H1 (cell line): ENCODE results near the gene WWC2. TPM values are rescaled to one million over a fixed set of nuclear protein-coding genes. Genes with fewer than 3 reads are reported as not detected.

Experiments used
- CTCF ChIA-PET: fragments of 300-600 bp; sonication (Branson Sonifier 250); formaldehyde crosslinking; loops from one replicate; lab custom pipeline; 2021; ENCODE audit not compliant: partially characterized antibody; lab: Charles Lee
- POLR2A ChIA-PET: fragments of 300-600 bp; sonication (Branson Sonifier 250); formaldehyde crosslinking; loops from one replicate; lab custom pipeline; 2021; ENCODE audit warnings: inconsistent platforms; ENCODE audit not compliant: partially characterized antibody; lab: Charles Lee
- DNase-seq, 2 experiments: peaks; one replicate each; pipeline versions ENCODE4 v3.0.0 to v3.0.0-alpha.2; 2010 to 2022; ENCODE audit warnings: low spot score in 2 of 2, low read depth in 1 of 2, mixed read lengths in 1 of 2
- FAIRE-seq: peaks from 2 replicates; lab custom pipeline; 2011; peaks lifted over from hg19 to GRCh38; lab: Jason Lieb, UNC
- H2AFZ ChIP-seq: 2 replicates; pipeline ENCODE4 v1.8.1; 2012; ENCODE audit warnings: low read length, inconsistent platforms
- H2AK5ac ChIP-seq: 2 replicates; pipeline ENCODE4 v1.6.1; 2013; ENCODE audit warnings: low read depth, low read length
- H2BK120ac ChIP-seq: replicated peaks from 2 replicates; pipeline ENCODE3; 2013; ENCODE audit warnings: low read depth, low read length, inconsistent platforms
- H2BK12ac ChIP-seq: 2 replicates; pipeline ENCODE4 v1.6.1; 2013; ENCODE audit warnings: low read depth, low read length
- H2BK15ac ChIP-seq: 2 replicates; pipeline ENCODE4 v1.6.1; 2013; ENCODE audit warnings: low read length
- H2BK20ac ChIP-seq: 2 replicates; pipeline ENCODE4 v1.6.1; 2013; ENCODE audit warnings: low read length
- H2BK5ac ChIP-seq: 2 replicates; pipeline ENCODE4 v1.6.1; 2013; ENCODE audit warnings: low read depth, low read length
- H3K14ac ChIP-seq: 2 replicates; pipeline ENCODE4 v1.6.1; 2013; ENCODE audit warnings: inconsistent platforms; ENCODE audit not compliant: insufficient read length
- H3K18ac ChIP-seq: 2 replicates; pipeline ENCODE4 v1.6.1; 2013; ENCODE audit warnings: low read length; ENCODE audit errors: extremely low read depth
- H3K23ac ChIP-seq: 2 replicates; pipeline ENCODE4 v1.6.1; 2013; ENCODE audit warnings: inconsistent platforms; ENCODE audit not compliant: insufficient read length
- H3K23me2 ChIP-seq: 2 replicates; pipeline ENCODE4 v1.6.1; 2013; ENCODE audit warnings: low read depth, low read length
- H3K27ac ChIP-seq: 2 replicates; pipeline ENCODE4 v1.6.1; 2011; ENCODE audit warnings: low read depth, low read length, inconsistent platforms
- H3K27me3 ChIP-seq, 4 experiments: replicated peaks in 1 of 4; 1 replicate in 1 of 4; 2 replicates in 3 of 4; pipeline versions ENCODE4 v1.6.1 to v1.8.1; 2011 to 2013; ENCODE audit warnings: low read length in 3 of 4, mild to moderate bottlenecking in 3 of 4, inconsistent platforms in 2 of 4, mixed read lengths in 2 of 4, moderate library complexity in 1 of 4; ENCODE audit not compliant: control insufficient read depth in 3 of 4, insufficient read depth in 3 of 4; ENCODE audit errors: extremely low read depth in 1 of 4
- H3K36me3 ChIP-seq, 4 experiments: 2 replicates each; pipeline versions ENCODE4 v1.6.1 to v1.8.1; 2011 to 2013; ENCODE audit warnings: mild to moderate bottlenecking in 4 of 4, low read length in 3 of 4, moderate library complexity in 2 of 4, control low read depth in 1 of 4, inconsistent platforms in 1 of 4; ENCODE audit not compliant: insufficient read depth in 4 of 4, control insufficient read depth in 2 of 4
- H3K4ac ChIP-seq: replicated peaks from 2 replicates; pipeline ENCODE3; 2013; ENCODE audit warnings: low read length, low read depth, mixed read lengths, inconsistent platforms; ENCODE audit not compliant: insufficient read length
- H3K4me1 ChIP-seq, 4 experiments: replicated peaks in 1 of 4; 1 replicate in 1 of 4; 2 replicates in 3 of 4; pipeline versions ENCODE4 v1.6.1 to v1.8.1; 2011 to 2013; ENCODE audit warnings: low read length in 3 of 4, inconsistent platforms in 2 of 4, mixed read lengths in 1 of 4; ENCODE audit not compliant: insufficient read depth in 4 of 4, control insufficient read depth in 3 of 4
- H3K4me2 ChIP-seq, 2 experiments: 2 replicates each; pipeline versions ENCODE4 v1.6.1 to v1.8.1; 2011 to 2013; ENCODE audit warnings: low read depth in 2 of 2, low read length in 2 of 2, control low read depth in 1 of 2, inconsistent platforms in 1 of 2, mild to moderate bottlenecking in 1 of 2; ENCODE audit not compliant: insufficient read depth in 1 of 2
- H3K4me3 ChIP-seq, 4 experiments: fragments of 200-600, 300-600 bp in 1 of 4; sonication (generic), shearing (Covaris generic), sonication (Bioruptor Twin) in 1 of 4; 2 replicates each; pipeline versions ENCODE4 v1.5.1 to v1.8.1; 2011 to 2016; ENCODE audit warnings: low read length in 4 of 4, low read depth in 3 of 4, control low read depth in 2 of 4, inconsistent platforms in 2 of 4, mild to moderate bottlenecking in 2 of 4, mixed read lengths in 1 of 4, moderate library complexity in 1 of 4; ENCODE audit not compliant: insufficient read depth in 2 of 4; ENCODE audit errors: extremely low read depth in 1 of 4
- H3K56ac ChIP-seq: replicated peaks from 2 replicates; pipeline ENCODE3; 2013; ENCODE audit warnings: low read depth, mild to moderate bottlenecking, mixed read lengths, low read length, inconsistent platforms; ENCODE audit not compliant: insufficient read length
- H3K79me1 ChIP-seq: 2 replicates; pipeline ENCODE4 v1.6.1; 2013; ENCODE audit warnings: low read depth, low read length, control low read depth
- H3K79me2 ChIP-seq, 2 experiments: 2 replicates each; pipeline versions ENCODE4 v1.6.1 to v1.8.1; 2012 to 2013; ENCODE audit warnings: low read length in 2 of 2, mild to moderate bottlenecking in 2 of 2, inconsistent platforms in 1 of 2; ENCODE audit not compliant: insufficient read depth in 2 of 2, control insufficient read depth in 1 of 2
- H3K9ac ChIP-seq, 4 experiments: replicated peaks in 1 of 4; 1 replicate in 1 of 4; 2 replicates in 3 of 4; pipeline versions ENCODE4 v1.6.1 to v1.8.1; 2011 to 2013; ENCODE audit warnings: low read depth in 3 of 4, low read length in 3 of 4, control low read depth in 2 of 4, mild to moderate bottlenecking in 2 of 4, moderate library complexity in 2 of 4, inconsistent platforms in 1 of 4; ENCODE audit errors: extremely low read depth in 1 of 4
- H3K9me3 ChIP-seq, 2 experiments: 2 replicates each; pipeline versions ENCODE4 v1.6.1 to v1.8.1; 2012 to 2013; ENCODE audit warnings: mild to moderate bottlenecking in 2 of 2, moderate library complexity in 2 of 2, control low read depth in 1 of 2, inconsistent platforms in 1 of 2, low read depth in 1 of 2, low read length in 1 of 2, mixed read lengths in 1 of 2; ENCODE audit not compliant: insufficient read depth in 2 of 2
- H4K20me1 ChIP-seq, 2 experiments: replicated peaks in 1 of 2; 2 replicates each; pipeline versions ENCODE3 to v1.8.1; 2011 to 2013; ENCODE audit warnings: inconsistent platforms in 2 of 2, low read length in 2 of 2, mild to moderate bottlenecking in 1 of 2; ENCODE audit not compliant: insufficient read depth in 2 of 2, control insufficient read depth in 1 of 2
- H4K5ac ChIP-seq: 2 replicates; pipeline ENCODE4 v1.6.1; 2013; ENCODE audit warnings: low read length, low read depth, mixed read lengths, inconsistent platforms; ENCODE audit not compliant: insufficient read length
- H4K8ac ChIP-seq: 2 replicates; pipeline ENCODE4 v1.8.0; 2013; ENCODE audit warnings: mild to moderate bottlenecking, moderate library complexity, low read length, inconsistent platforms; ENCODE audit not compliant: insufficient read depth; ENCODE audit errors: extremely low read depth
- H4K91ac ChIP-seq: replicated peaks from 2 replicates; pipeline ENCODE3; 2013; ENCODE audit warnings: low read length, mixed read lengths, inconsistent platforms; ENCODE audit not compliant: insufficient read length
- CHD1 ChIP-seq: IDR thresholded peaks from 2 replicates; pipeline ENCODE4 v1.6.1; 2012; ENCODE audit warnings: low read depth, low read length, improper control_type of control experiment
- CTBP2 ChIP-seq: IDR thresholded peaks from 2 replicates; pipeline ENCODE4 v1.7.0; 2011; ENCODE audit warnings: borderline replicate concordance, mild to moderate bottlenecking, moderate library complexity, mixed read lengths, low read length; ENCODE audit not compliant: insufficient read depth, insufficient read length
- E2F6 ChIP-seq: IDR thresholded peaks from 2 replicates; pipeline ENCODE4 v1.6.1; 2012; ENCODE audit warnings: inconsistent platforms
- EP300 ChIP-seq, 2 experiments: IDR thresholded peaks; 1 replicate in 1 of 2; 2 replicates in 1 of 2; pipeline ENCODE4 v1.6.1; 2011 to 2012; ENCODE audit warnings: low read depth in 2 of 2, low read length in 2 of 2, mild to moderate bottlenecking in 2 of 2, borderline replicate concordance in 1 of 2, inconsistent platforms in 1 of 2, moderate library complexity in 1 of 2
- GABPA ChIP-seq: IDR thresholded peaks from 2 replicates; pipeline ENCODE4 v1.6.1; 2011; ENCODE audit warnings: mild to moderate bottlenecking, low read length, moderate library complexity, borderline replicate concordance; ENCODE audit not compliant: insufficient read depth
- GTF2F1 ChIP-seq: IDR thresholded peaks from 2 replicates; pipeline ENCODE4 v1.6.1; 2012; ENCODE audit warnings: low read depth, low read length, improper control_type of control experiment, borderline replicate concordance
- PHF8 ChIP-seq: fragments of 200-600 bp; sonication (generic); conservative IDR thresholded peaks from 2 replicates; pipeline ENCODE4 v1.7.1; 2012; ENCODE audit warnings: low read depth, mild to moderate bottlenecking, inconsistent platforms, low read length, moderate library complexity
- RFX5 ChIP-seq: IDR thresholded peaks from 2 replicates; pipeline ENCODE4 v1.6.1; 2011; ENCODE audit warnings: low read depth, low read length, improper control_type of control experiment, borderline replicate concordance
- SIRT6 ChIP-seq: IDR thresholded peaks from one replicate; pipeline ENCODE4 v1.7.1; 2012; ENCODE audit warnings: low read length, inconsistent platforms
- SP2 ChIP-seq: IDR thresholded peaks from 2 replicates; pipeline ENCODE4 v1.6.1; 2012; ENCODE audit warnings: mild to moderate bottlenecking, low read length, inconsistent platforms
- SUZ12 ChIP-seq: fragments of 200-600 bp; sonication (generic); IDR thresholded peaks from 2 replicates; pipeline ENCODE4 v1.6.1; 2012; ENCODE audit warnings: mild to moderate bottlenecking, inconsistent platforms, low read length, moderate library complexity, mixed read lengths
- USF2 ChIP-seq: IDR thresholded peaks from 2 replicates; pipeline ENCODE4 v1.6.1; 2011; ENCODE audit warnings: low read length, improper control_type of control experiment
- WGBS, 2 experiments: shearing (Covaris generic) in 1 of 2; methylation state at CpG; one replicate each; pipeline versions ENCODE4 v1.1.6 to v1.1.7; 2013 to 2015; ENCODE audit warnings: low lambda C conversion rate in 2 of 2, mixed read lengths in 2 of 2, inconsistent platforms in 1 of 2, low coverage in 1 of 2, missing lambda C conversion rate in 1 of 2; ENCODE audit not compliant: insufficient replicate concordance in 2 of 2, insufficient coverage in 1 of 2, insufficient read length in 1 of 2; ENCODE audit errors: extremely low coverage in 1 of 2, missing lambda C conversion rate in 1 of 2; 5-methylcytosine and 5-hydroxymethylcytosine counted together
- polyA plus RNA-seq, 7 experiments: library from polyadenylated mRNA; depleted of rRNA in 3 of 7; stranded (reverse) in 5 of 7; unstranded in 2 of 7; fragments of >200 nt in 5 of 7; fragments of 200-250 nt in 2 of 7; gene quantifications; 1 replicate in 5 of 7; 2 replicates in 1 of 7; 4 replicates in 1 of 7; pipeline versions ENCODE4 v1.2.1 to v1.2.3, GENCODE V29; 2011 to 2013; ENCODE audit warnings: missing spikeins in 2 of 7, mixed read lengths in 2 of 7
- total RNA-seq: library from RNA; stranded (reverse); fragmentation: NEBNext Ultra II Directional; extraction: Animal tissue kit (Norgen Biotek cat#: 25700); gene quantifications from 2 replicates; pipeline ENCODE4 v1.2.1, GENCODE V29; 2021

WWC2 gene
- total and polyA plus RNA-seq, 2 of the 8 experiments (the other 6 are each of a cell fraction or from before 2014, with no cell fraction given) = 17.6 to 135 TPM

GRCh38 chr4:183266371-183266770, 167.3 kb downstream of the WWC2 start:
- Histone ChIP-seq H3K23me2 (no peaks in the 10 kb centered on the region), H2BK20ac (no peak overlapping the region), H3K4me2 (no peak overlapping the region), H3K36me3 (peaks cover 13 to 71% (median 47%) of the 10 kb centered on the region in 4 experiments), H4K8ac (no peak overlapping the region), H3K27me3 (no peaks in the 10 kb centered on the region), H3K4me1 (peaks cover 0 to 11% (median 2%) of the 10 kb centered on the region in 4 experiments; a peak in 3 of 7 replicates), H2BK15ac (no peak overlapping the region), H2BK5ac (no peak overlapping the region), H3K27ac (no peak overlapping the region), H4K5ac (no peak overlapping the region), H3K79me2 (no peaks in the 10 kb centered on the region), H2AFZ (no peak overlapping the region), H3K4me3 (no peak overlapping the region), H3K14ac (no peak overlapping the region), H3K4ac (no peak overlapping the region), H3K79me1 (no peaks in the 10 kb centered on the region; the same call in 1 of the 2 replicates), H4K91ac (no peak overlapping the region), H2AK5ac (no peak overlapping the region), H3K9ac (no peak overlapping the region), H2BK120ac (no peak overlapping the region), H3K9me3 (no peaks in the 10 kb centered on the region), H2BK12ac (no peak overlapping the region), H3K18ac (no peak overlapping the region), H4K20me1 (peaks cover 0 to 2% of the 10 kb centered on the region in 2 experiments), H3K23ac (no peak overlapping the region), H3K56ac (no peak overlapping the region)
- CTCF ChIA-PET = no interaction called here
- WGBS, 2 experiments = 100% methylated on average over 3 of the region's 3 CpGs; no CpG with 5 or more reads in 1 of the 2 experiments
- DNase-seq = no peak
- no peak for FAIRE-seq
- POLR2A ChIA-PET = interaction anchor here (0.6 kb wide), 1 partner anchor 169 kb away, joined by 3 read pairs; no protein-coding TSS in a partner anchor
- no peak for TF ChIP-seq SUZ12
- TF ChIP-seq GTF2F1 = no peak
- TF ChIP-seq EP300 (IDR thresholded peaks at IDR 0.05; ENCODE audit: borderline replicate concordance in 1 of 2, low read depth in 2 of 2, low read length in 2 of 2) = no peak
- no peak for TF ChIP-seq USF2
- no peak for TF ChIP-seq RFX5
- no peak for TF ChIP-seq SIRT6
- TF ChIP-seq SP2 = no peak
- TF ChIP-seq PHF8 = no peak
- no peak for TF ChIP-seq GABPA
- TF ChIP-seq CTBP2 = no peak
- no peak for TF ChIP-seq E2F6
- no peak for TF ChIP-seq CHD1
